Bronchial epithelial cell (primary cell): Measurements from ENCODE around the gene ACKR3. TPM values are rescaled to one million over a fixed set of nuclear protein-coding genes. Genes with fewer than 3 reads are reported as not detected.

Source experiments
- DNase-seq: peaks from one replicate; pipeline ENCODE4 v3.0.0-alpha.2; 2010; ENCODE audit warnings: low read depth
- FAIRE-seq: peaks from 2 replicates; lab custom pipeline; 2011; peaks lifted over from hg19 to GRCh38; lab: Jason Lieb, UNC
- H3K27me3 ChIP-seq: 2 replicates; pipeline ENCODE4 v1.5.1; 2011; ENCODE audit warnings: low read length; ENCODE audit not compliant: control insufficient read depth, insufficient read depth
- H3K36me3 ChIP-seq: 2 replicates; pipeline ENCODE4 v1.5.1; 2011; ENCODE audit warnings: low read length; ENCODE audit not compliant: control insufficient read depth, insufficient read depth
- H3K4me3 ChIP-seq: 2 replicates; pipeline ENCODE4 v1.5.1; 2011; ENCODE audit warnings: mild to moderate bottlenecking, low read depth, low read length, control low read depth
- CTCF ChIP-seq: IDR thresholded peaks from 2 replicates; pipeline ENCODE4 v1.5.1; 2011; ENCODE audit warnings: mild to moderate bottlenecking, moderate library complexity, low read length, control low read depth, inconsistent platforms; ENCODE audit not compliant: insufficient read depth, severe bottlenecking
- total RNA-seq: library from RNA; depleted of rRNA; stranded (reverse); fragments of >200 nt; gene quantifications from 2 replicates; pipeline ENCODE4 v1.2.1, GENCODE V29; 2014

ACKR3 gene
- total RNA-seq, 1 donor from 2014 or later, result 17.9 TPM

GRCh38 chr2:236616031-236616430, 46.4 kb downstream of the ACKR3 start:
- no peaks in the 10 kb centered on the region for H3K36me3 ChIP-seq
- no peak overlapping the region for H3K4me3 ChIP-seq
- FAIRE-seq (no peak), DNase-seq (no peak)
- no peak for TF ChIP-seq CTCF
- peaks cover 4% of the 10 kb centered on the region for H3K27me3 ChIP-seq

DNA sequence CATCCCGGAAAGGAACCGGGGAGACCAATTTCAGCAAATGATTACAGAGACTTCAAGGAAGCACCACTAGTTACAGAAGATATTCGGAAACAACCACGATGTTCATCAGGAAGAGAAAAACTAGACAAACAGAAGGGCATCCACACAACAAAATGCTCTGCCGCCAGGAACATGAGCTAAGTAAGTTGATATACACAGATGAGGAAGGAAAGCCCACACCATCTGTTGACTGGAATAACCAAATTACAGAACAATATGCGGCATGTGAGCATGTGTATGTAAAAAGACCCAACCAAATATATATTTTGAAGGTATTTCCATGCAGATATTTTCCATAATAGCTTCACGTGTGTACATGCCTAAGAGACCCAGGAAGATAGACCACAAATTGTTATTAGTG, 47.0 kb downstream of the ACKR3 start:
- FAIRE-seq (no peak), DNase-seq (no peak)
- H3K4me3 ChIP-seq, result no peak overlapping the region
- no peak for TF ChIP-seq CTCF
- H3K27me3 ChIP-seq, result peaks cover 6% of the 10 kb centered on the region
- H3K36me3 ChIP-seq, result no peaks in the 10 kb centered on the region

DNA sequence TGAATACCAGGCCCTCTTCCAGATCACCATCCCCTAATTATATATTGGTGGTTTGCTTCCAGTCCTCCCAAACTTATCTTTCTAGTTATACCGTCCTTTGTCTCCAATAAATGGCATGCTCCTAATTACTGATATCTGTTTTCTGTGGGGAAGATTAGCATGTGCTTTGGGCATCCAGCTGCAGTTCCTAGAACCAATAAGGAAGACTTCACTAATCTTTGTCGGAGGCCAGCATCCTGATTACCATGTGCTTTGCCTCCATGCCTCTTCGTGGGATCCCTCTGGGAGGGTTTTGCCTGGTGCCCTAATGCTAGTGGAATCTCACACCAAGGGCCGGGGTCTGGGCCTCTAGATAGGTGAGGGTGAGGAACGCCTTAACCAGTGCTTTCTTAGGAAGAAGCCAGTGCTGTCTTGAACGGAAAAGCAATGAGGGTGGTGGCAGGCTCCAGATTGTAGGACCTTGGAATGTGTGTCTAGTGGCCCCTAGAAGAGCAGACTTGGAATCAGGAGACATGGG, 47.7 kb downstream of the ACKR3 start:
- no peak for TF ChIP-seq CTCF
- H3K36me3 ChIP-seq, result no peaks in the 10 kb centered on the region
- FAIRE-seq, result no peak
- DNase-seq, result no peak
- H3K27me3 ChIP-seq, result peaks cover 6% of the 10 kb centered on the region
- no peak overlapping the region for H3K4me3 ChIP-seq

GRCh38 chr2:236617796-236618195, 48.2 kb downstream of the ACKR3 start:
- DNase-seq (no peak), FAIRE-seq (no peak)
- Histone ChIP-seq H3K27me3 (peaks cover 6% of the 10 kb centered on the region), H3K36me3 (no peaks in the 10 kb centered on the region), H3K4me3 (no peak overlapping the region)
- TF ChIP-seq CTCF, result no peak

DNA sequence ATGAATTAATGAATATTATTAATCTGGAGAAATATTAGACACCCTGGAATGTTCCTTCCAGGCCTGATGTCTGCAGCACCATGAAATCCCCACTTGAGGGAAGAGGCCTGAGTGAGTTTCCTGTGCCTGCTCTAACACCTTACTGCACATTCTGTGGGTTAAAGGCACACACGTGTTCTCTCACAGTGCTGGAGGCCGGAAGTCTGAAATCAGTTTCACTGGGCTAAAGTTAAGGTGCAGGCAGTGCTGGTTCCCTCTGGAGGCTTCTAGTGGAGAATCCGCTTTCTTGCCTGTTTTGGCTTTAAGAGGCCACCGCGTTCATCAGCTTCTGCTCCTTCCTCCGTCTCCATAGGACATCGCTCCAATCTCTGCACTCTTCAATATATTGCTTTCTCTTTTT, 48.7 kb downstream of the ACKR3 start:
- TF ChIP-seq CTCF, result no peak
- no peak overlapping the region for H3K4me3 ChIP-seq
- DNase-seq, result no peak
- no peak for FAIRE-seq
- no peaks in the 10 kb centered on the region for H3K36me3 ChIP-seq
- H3K27me3 ChIP-seq, result peaks cover 6% of the 10 kb centered on the region

- H3K27me3 ChIP-seq, result peaks cover 6% of the 10 kb centered on the region
- FAIRE-seq, result peak; percentile 23
Observed at GRCh38 chr2:236619910-236620612, 50.4 kb downstream of the ACKR3 start.

More at GRCh38 chr2:236619910-236620612, 50.4 kb downstream of the ACKR3 start:
- no peaks in the 10 kb centered on the region for H3K36me3 ChIP-seq
- DNase-seq, result no peak
- no peak overlapping the region for H3K4me3 ChIP-seq
- TF ChIP-seq CTCF, result no peak
